ENCODE data around the gene FGF1. TPM values are rescaled to one million over a fixed set of nuclear protein-coding genes. Genes with fewer than 3 reads are reported as not detected.
A peak's percentile ranks its signal among the peaks of the same experiment; 100 is the strongest.

FGF1 gene
- total RNA-seq, 2 donors from 2014 or later: not detected

DNA sequence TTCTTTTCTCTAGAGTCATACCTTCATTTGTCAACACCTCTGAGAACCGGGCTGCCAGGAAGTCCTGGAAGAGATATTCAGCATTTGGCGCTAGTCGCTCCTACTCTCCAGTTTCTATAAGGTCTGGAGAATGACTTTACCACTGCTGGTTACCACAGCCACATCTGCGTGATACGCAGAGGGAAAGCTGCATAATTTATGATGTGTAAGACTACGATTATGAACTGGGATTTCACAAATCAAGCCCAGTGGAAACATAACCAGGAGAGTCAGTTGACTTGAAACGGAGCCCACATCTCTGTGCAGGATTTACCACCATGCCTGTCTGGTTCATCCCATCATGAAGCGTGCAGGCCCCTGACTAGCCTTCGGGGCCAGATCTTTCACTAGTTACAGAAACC, 72.6 kb downstream of the FGF1 start:
- no peak overlapping the region for H3K27ac Mint-ChIP-seq
- no peak for DNase-seq (ENCODE audit: low spot score in 2 of 2)
- no peaks in the 10 kb centered on the region for H3K36me3 Mint-ChIP-seq
- no peaks in the 10 kb centered on the region for H3K9me3 Mint-ChIP-seq
- ATAC-seq: no peak

DNA sequence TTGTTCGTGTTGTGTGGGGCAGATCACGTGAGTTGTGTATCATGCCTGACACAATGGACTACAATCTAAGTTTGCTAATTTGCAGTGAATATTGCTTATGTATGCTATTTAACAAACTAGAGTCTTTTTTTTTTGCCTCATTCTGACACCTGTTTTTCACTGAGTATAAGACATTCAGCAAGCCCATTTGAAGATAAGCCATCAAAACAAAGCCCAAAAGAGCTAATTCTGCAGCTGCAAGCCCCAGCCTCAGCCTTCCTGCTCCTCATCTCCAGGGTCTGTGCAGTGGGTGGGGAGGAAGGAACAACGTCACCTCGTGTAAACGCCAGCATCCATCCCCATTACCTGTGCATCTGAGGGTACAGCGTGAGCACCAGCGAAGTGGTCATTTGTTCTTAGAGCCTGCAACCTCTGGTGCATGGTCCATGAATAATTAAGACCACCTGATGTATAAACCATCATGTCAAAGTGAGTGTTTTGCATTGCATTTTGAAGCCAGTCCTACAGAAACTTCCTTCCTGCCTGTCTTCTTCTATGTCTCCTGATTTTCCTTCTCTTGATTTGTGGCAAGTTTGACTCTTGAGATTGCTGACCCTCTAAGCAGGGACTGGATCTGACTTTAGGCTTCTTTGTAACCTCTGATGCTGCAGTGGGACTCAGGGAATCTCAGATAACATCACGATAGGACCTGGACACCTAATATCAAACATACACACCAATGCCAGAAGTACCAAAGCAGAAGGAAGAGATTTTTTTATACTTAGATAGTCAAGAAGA, 73.2 kb downstream of the FGF1 start:
- no peaks in the 10 kb centered on the region for H3K36me3 Mint-ChIP-seq
- no peak for ATAC-seq

GRCh38 chr5:142611154-142611553, 74.7 kb downstream of the FGF1 start:
- ATAC-seq: peak; percentile 80 to 92
- Mint-ChIP-seq H3K9me3 (no peaks in the 10 kb centered on the region), H3K36me3 (no peaks in the 10 kb centered on the region)

More for the DNA sequence above, 73.2 kb downstream of the FGF1 start:
- no peak for DNase-seq (ENCODE audit: low spot score in 2 of 2)
- Mint-ChIP-seq H3K27ac (no peak overlapping the region), H3K9me3 (no peaks in the 10 kb centered on the region)

DNA sequence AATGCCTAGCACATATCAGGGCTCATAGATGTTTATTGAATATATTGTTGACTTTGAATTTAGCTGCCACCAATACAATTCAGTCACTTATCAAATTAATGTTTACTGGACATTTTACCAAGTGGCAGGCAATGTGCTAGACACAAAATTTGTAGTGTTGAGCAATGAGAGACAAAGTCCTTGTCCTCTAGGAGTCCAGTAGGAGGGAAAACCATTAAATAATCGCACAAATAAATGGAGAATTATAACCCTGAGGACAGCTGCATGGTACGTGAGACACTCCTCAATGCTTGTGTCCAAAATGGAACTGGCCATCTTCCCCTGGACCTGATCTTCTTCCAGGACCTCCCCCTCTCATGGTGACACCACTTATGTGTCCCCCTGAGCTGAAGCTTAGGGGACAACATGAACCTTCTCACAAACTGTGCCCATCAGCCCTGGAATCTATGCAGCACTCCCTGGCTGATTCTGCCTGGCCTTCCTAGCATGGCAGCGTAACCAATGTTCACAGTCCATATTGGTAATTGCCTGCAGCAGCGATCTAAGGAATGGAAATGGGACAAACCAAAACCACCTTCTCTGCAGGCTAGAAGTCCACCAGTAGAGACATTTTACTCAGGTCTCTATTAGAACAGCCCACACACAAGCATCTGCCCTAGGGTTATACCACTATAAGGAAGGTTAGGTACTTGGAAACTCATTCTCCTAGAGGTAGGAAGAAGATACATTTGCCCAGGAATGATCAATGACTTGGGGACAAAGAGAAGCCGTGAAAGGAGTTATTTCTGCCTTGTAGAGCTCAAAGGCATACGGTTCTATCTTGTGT, 75.5 kb downstream of the FGF1 start:
- Mint-ChIP-seq H3K9me3 (no peaks in the 10 kb centered on the region), H3K27ac (no peak overlapping the region), H3K36me3 (no peaks in the 10 kb centered on the region)
- ATAC-seq (peak in 1 of 2 donors; percentile 31), DNase-seq (ENCODE audit: low spot score in 2 of 2) (no peak)

More at GRCh38 chr5:142611154-142611553, 74.7 kb downstream of the FGF1 start:
- peak in 1 of 2 donors; percentile 80 for DNase-seq (ENCODE audit: low spot score in 2 of 2)
- no peak overlapping the region for H3K27ac Mint-ChIP-seq

- ATAC-seq: no peak
- no peaks in the 10 kb centered on the region for H3K9me3 Mint-ChIP-seq
- no peak overlapping the region for H3K27ac Mint-ChIP-seq
- DNase-seq (ENCODE audit: low spot score in 2 of 2): no peak
- no peaks in the 10 kb centered on the region for H3K36me3 Mint-ChIP-seq
Observed at GRCh38 chr5:142609142-142609541, 76.7 kb downstream of the FGF1 start.

GRCh38 chr5:142608081-142608480, 77.8 kb downstream of the FGF1 start:
- ATAC-seq (no peak), DNase-seq (ENCODE audit: low spot score in 2 of 2) (no peak)
- Mint-ChIP-seq H3K27ac (no peak overlapping the region), H3K9me3 (no peaks in the 10 kb centered on the region), H3K36me3 (no peaks in the 10 kb centered on the region)

GRCh38 chr5:142605611-142606010, 80.3 kb downstream of the FGF1 start:
- Mint-ChIP-seq H3K9me3 (no peaks in the 10 kb centered on the region), H3K27ac (peak overlapping the region in 1 of 2 donors; percentile 30), H3K36me3 (no peaks in the 10 kb centered on the region)
- ATAC-seq: no peak
- DNase-seq (ENCODE audit: low spot score in 2 of 2): no peak

DNA sequence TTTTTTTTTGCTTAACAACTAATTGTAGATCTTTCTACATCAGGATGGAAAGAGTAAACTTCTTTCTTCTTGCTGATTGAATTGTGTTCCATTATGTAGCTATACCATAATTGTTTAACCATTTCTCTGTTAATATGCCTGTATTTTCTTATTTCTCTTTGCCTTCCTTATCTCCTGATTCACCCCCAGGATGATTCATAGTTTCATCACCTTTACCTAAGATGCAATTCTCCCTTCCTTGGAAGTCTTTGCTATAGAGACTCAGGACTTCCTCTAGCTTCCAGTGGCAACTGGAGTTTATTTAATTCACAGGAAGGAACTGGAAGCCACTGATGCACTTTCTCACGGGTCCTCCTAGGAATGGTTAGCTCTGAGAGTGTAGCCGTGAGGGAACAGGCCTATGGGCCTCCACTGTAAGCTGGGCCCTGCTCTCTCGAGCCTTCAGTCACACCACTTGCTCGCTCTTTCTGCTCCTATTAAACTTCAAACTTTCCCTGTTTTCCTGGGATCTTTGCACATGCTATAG, 83.1 kb downstream of the FGF1 start:
- ATAC-seq: no peak
- DNase-seq (ENCODE audit: low spot score in 2 of 2): no peak
- Mint-ChIP-seq H3K27ac (no peak overlapping the region), H3K9me3 (no peaks in the 10 kb centered on the region), H3K36me3 (no peaks in the 10 kb centered on the region)

GRCh38 chr5:142601432-142601831, 84.5 kb downstream of the FGF1 start:
- no peaks in the 10 kb centered on the region for H3K9me3 Mint-ChIP-seq
- ATAC-seq: no peak
- H3K27ac Mint-ChIP-seq: no peak overlapping the region
- no peaks in the 10 kb centered on the region for H3K36me3 Mint-ChIP-seq
- DNase-seq (ENCODE audit: low spot score in 2 of 2): no peak

GRCh38 chr5:142600611-142601358, 85.1 kb downstream of the FGF1 start:
- no peak overlapping the region for H3K27ac Mint-ChIP-seq
- no peak for ATAC-seq
- no peaks in the 10 kb centered on the region for H3K9me3 Mint-ChIP-seq
- no peak for DNase-seq (ENCODE audit: low spot score in 2 of 2)
- H3K36me3 Mint-ChIP-seq: no peaks in the 10 kb centered on the region

DNA sequence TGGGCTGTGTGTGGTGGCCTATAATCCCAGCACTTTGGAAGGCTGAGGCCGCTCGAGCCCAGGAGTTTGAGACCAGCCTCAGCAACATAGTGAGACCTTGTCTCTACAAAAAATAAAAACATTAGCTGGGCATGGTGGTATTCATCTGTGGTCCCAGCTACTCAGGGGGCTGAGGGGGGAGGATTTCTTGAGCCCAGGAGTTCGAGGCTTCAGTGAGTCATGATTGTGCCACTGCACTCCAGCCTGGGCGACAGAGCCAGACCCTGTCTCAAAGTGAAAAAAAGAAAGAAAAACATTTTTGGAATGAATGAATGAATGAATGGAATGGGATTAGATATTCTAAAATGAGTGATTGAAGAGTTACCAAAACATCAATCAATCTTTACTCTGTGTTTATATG, 85.8 kb downstream of the FGF1 start:
- DNase-seq (ENCODE audit: low spot score in 2 of 2): no peak
- Mint-ChIP-seq H3K27ac (no peak overlapping the region), H3K36me3 (peaks cover 0 to 6% of the 10 kb centered on the region in 2 donors), H3K9me3 (no peaks in the 10 kb centered on the region)
- no peak for ATAC-seq

DNA sequence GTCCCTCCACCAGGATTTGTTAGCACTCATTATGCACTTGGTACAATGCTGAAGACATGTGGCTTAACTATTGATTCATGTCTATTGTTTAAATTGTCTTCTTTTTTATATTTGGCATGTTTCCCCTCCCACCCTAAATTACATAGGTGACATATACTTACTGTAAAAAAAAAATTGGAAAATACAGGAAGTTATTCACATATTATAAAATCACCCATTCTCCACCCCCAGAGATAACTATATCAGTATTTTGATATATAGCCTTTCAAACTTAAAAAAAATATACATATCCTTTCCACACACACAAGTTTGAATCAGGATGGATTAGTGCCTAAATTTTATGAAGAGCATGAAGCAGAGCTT, 87.6 kb downstream of the FGF1 start:
- Mint-ChIP-seq H3K36me3 (peaks cover 0 to 6% of the 10 kb centered on the region in 2 donors), H3K9me3 (no peaks in the 10 kb centered on the region), H3K27ac (no peak overlapping the region)
- ATAC-seq (no peak), DNase-seq (ENCODE audit: low spot score in 2 of 2) (no peak)

DNA sequence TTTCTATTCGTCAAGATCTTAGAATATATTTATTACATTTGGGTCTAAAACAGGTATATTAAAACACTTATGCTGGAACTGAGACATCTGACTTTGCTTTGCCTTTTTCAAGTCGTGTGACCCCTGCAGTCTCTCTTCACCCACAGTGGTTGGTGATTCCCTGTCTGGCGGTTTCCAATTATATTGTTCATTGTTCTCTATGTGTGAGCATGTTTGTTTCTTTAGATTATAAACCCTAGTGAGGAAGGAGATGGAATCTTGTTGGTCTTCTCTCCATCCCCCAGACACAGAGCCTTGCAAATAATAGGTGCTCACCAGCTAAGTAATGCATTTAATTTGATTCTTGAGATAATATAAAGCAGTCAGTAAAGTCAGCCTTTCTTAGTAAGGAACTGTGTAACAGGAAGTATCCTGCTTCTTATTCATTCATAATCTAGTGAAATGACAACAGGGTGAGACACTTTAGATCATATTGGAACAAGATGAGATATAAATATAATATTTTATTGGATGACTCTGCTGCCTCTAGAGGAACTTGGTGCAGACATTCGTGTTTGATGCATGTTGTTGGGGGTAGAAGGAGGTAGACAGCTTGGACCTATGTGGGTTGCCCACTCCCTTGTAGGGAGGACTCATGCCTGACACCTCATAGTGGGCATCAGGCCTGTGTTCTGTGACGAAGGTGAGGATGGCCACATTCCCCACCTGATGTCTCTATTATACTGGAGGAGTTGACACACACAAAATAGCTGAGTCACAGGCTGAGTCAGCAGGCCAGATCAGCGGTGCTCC, 88.1 kb downstream of the FGF1 start:
- ATAC-seq (peak; percentile 48 to 50), DNase-seq (ENCODE audit: low spot score in 2 of 2) (no peak)
- H3K27ac Mint-ChIP-seq: no peak overlapping the region
- no peaks in the 10 kb centered on the region for H3K9me3 Mint-ChIP-seq
- peaks cover 0 to 6% of the 10 kb centered on the region in 2 donors for H3K36me3 Mint-ChIP-seq

DNA sequence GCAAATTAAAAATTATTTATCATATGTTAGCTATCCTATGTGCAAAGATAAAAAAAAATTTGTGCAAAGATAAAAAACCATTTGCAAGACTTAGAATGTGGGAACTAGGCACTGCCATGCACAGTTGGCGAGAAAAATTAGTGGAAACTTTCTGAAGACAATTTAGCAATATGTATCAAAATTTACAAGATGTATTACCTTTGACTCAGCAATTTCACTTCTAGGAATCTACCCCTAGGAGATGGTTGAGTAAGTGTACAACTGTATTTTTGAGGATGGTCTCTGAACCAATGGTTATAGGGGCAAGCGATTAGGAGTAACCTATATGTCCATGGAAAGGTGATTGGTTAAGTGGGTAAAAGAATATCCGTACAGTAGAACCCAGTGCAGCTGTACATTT, 88.9 kb downstream of the FGF1 start:
- Mint-ChIP-seq H3K27ac (no peak overlapping the region), H3K36me3 (peaks cover 0 to 6% of the 10 kb centered on the region in 2 donors), H3K9me3 (no peaks in the 10 kb centered on the region)
- no peak for DNase-seq (ENCODE audit: low spot score in 2 of 2)
- no peak for ATAC-seq

DNA sequence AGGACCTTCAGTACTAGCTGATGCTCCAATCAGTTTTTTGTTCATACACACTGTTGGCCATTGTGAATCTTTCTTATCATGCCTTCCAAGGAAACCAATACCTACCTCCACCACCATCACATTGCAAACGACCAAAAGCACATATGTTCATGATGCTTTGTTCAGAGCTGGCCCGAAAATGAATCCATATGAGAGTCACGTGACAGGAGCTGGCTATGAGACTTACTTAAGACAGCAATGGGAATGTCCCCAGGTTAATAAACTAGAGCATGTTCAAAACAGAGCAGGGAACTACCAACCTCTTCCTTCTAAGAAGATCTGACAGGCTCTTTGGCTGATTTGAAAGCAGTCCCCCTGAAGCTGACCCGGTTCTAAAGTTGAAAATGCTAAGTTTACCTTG, 93.5 kb downstream of the FGF1 start:
- DNase-seq (ENCODE audit: low spot score in 2 of 2) (no peak), ATAC-seq (no peak)
- H3K27ac Mint-ChIP-seq: no peak overlapping the region
- H3K9me3 Mint-ChIP-seq: no peaks in the 10 kb centered on the region
- H3K36me3 Mint-ChIP-seq: peaks cover 0 to 6% of the 10 kb centered on the region in 2 donors
